Measurements from ENCODE around the gene GDNF.

DNA sequence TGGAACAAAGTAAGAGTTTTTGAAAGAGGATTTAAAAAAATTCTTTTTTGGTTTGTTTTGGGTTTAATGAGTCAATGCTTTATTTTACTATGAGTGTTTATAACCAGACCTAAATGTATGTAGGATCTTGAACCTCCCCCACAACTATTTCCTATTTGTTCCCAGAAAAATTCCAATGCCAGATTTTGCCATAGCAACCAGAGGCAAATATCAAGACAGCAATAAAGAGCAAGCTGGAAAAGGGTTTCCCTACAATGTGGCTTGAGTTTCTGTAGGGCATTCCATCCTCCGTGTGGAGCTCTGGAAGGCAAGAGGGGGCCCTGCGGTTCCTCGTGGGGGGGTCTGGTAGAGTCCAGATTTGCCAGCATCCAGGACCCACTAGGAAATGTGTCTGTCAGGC is 27.8 kb upstream of the GDNF start:
- TF ChIP-seq, protein P1, sequence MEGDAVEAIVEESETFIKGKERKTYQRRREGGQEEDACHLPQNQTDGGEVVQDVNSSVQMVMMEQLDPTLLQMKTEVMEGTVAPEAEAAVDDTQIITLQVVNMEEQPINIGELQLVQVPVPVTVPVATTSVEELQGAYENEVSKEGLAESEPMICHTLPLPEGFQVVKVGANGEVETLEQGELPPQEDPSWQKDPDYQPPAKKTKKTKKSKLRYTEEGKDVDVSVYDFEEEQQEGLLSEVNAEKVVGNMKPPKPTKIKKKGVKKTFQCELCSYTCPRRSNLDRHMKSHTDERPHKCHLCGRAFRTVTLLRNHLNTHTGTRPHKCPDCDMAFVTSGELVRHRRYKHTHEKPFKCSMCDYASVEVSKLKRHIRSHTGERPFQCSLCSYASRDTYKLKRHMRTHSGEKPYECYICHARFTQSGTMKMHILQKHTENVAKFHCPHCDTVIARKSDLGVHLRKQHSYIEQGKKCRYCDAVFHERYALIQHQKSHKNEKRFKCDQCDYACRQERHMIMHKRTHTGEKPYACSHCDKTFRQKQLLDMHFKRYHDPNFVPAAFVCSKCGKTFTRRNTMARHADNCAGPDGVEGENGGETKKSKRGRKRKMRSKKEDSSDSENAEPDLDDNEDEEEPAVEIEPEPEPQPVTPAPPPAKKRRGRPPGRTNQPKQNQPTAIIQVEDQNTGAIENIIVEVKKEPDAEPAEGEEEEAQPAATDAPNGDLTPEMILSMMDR (IDR thresholded peaks at IDR 0.05) = no peak
- TF ChIP-seq POLR2AphosphoS5 (IDR thresholded peaks at IDR 0.05) (no peak), POLR2A (IDR thresholded peaks at IDR 0.05; ENCODE audit: low read depth) (no peak)
